GM23338 (cell line): Measurements from ENCODE around the gene FAM110A.

Source experiments
- ZNF114 ChIP-seq: fragments of 250-450 bp; sonication (Bioruptor Pico); IDR thresholded peaks from 2 replicates; pipeline ENCODE4 v1.5.0; 2020; ENCODE audit warnings: mild to moderate bottlenecking, moderate library complexity
- TF ChIP-seq, protein P1 (sequence below), 2 experiments: fragments of 200-600 bp in 1 of 2; sonication (generic) in 1 of 2; conservative IDR thresholded peaks; 2 replicates each; pipeline versions ENCODE4 v1.5.1 to v1.6.1; 2016 to 2017; ENCODE audit warnings: antibody characterized with exemption in 2 of 2, low read depth in 2 of 2, mild to moderate bottlenecking in 2 of 2, moderate library complexity in 1 of 2
- TF ChIP-seq, protein P2 (sequence below): IDR thresholded peaks from 2 replicates; pipeline ENCODE4 v1.6.1; 2016; ENCODE audit warnings: antibody characterized with exemption

DNA sequence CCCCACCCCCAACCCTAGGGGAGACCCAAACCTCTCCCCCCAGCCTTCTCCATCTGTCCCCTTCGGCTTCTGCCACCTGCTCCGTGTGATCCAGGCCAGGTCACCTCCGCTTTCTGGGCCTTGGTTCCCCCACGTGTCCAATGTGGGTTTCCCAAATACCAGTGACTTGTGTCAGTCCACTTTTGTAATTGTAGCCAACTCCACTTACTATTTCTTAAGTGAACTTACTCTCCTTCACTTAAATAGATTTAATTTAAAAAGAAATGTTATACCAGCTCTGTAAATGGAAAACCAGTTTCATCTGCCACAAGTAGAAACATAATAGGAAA lies 10.0 kb upstream of the FAM110A start:
- TF ChIP-seq, protein P1, sequence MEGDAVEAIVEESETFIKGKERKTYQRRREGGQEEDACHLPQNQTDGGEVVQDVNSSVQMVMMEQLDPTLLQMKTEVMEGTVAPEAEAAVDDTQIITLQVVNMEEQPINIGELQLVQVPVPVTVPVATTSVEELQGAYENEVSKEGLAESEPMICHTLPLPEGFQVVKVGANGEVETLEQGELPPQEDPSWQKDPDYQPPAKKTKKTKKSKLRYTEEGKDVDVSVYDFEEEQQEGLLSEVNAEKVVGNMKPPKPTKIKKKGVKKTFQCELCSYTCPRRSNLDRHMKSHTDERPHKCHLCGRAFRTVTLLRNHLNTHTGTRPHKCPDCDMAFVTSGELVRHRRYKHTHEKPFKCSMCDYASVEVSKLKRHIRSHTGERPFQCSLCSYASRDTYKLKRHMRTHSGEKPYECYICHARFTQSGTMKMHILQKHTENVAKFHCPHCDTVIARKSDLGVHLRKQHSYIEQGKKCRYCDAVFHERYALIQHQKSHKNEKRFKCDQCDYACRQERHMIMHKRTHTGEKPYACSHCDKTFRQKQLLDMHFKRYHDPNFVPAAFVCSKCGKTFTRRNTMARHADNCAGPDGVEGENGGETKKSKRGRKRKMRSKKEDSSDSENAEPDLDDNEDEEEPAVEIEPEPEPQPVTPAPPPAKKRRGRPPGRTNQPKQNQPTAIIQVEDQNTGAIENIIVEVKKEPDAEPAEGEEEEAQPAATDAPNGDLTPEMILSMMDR (conservative IDR thresholded peaks at IDR 0.05; ENCODE audit: low read depth in 2 of 2): no peak
- TF ChIP-seq ZNF114 (CRISPR knock-in tag): no peak
- TF ChIP-seq, protein P2, sequence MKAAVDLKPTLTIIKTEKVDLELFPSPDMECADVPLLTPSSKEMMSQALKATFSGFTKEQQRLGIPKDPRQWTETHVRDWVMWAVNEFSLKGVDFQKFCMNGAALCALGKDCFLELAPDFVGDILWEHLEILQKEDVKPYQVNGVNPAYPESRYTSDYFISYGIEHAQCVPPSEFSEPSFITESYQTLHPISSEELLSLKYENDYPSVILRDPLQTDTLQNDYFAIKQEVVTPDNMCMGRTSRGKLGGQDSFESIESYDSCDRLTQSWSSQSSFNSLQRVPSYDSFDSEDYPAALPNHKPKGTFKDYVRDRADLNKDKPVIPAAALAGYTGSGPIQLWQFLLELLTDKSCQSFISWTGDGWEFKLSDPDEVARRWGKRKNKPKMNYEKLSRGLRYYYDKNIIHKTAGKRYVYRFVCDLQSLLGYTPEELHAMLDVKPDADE: no peak
